ENCODE measurements around the gene MND1.

DNA sequence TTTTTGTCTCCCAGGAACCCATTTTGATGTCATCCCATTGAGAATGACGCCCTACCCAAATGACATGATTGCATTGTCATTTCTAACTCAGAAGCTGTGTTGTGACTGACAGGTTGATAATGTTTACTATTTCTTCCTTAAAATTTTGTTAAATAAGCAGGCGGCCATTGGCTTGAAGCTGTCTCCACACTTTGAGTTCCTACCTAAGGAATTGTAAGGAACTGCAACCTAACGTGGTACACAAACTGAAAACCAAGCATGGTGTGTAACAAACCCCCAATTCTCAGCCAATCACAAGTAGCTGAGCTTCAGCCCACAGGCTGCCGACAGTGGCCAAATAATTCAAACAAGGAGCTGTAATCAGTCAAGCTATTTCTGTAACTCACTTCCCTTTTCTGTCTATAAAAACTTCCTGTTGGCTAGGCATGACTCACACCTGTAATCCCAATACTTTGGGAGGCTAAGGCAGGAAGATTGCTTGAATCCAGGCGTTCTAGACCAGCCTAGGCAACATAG, 2.9 kb upstream of the MND1 start:
- TF ChIP-seq, protein P1, sequence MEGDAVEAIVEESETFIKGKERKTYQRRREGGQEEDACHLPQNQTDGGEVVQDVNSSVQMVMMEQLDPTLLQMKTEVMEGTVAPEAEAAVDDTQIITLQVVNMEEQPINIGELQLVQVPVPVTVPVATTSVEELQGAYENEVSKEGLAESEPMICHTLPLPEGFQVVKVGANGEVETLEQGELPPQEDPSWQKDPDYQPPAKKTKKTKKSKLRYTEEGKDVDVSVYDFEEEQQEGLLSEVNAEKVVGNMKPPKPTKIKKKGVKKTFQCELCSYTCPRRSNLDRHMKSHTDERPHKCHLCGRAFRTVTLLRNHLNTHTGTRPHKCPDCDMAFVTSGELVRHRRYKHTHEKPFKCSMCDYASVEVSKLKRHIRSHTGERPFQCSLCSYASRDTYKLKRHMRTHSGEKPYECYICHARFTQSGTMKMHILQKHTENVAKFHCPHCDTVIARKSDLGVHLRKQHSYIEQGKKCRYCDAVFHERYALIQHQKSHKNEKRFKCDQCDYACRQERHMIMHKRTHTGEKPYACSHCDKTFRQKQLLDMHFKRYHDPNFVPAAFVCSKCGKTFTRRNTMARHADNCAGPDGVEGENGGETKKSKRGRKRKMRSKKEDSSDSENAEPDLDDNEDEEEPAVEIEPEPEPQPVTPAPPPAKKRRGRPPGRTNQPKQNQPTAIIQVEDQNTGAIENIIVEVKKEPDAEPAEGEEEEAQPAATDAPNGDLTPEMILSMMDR (conservative IDR thresholded peaks at IDR 0.05; ENCODE audit: low read length) = no peak
- no peak for TF ChIP-seq EZH2phosphoT487 (IDR thresholded peaks at IDR 0.05; ENCODE audit: borderline replicate concordance, low read depth, low read length)

Data from OCI-LY7 (cell line).